Adipocyte (in vitro differentiated cells): ENCODE measurements around the gene ACTN1.

ENCODE experiments used
- DNase-seq: peaks from one replicate; pipeline ENCODE4 v3.0.0-alpha.2; 2015; ENCODE audit warnings: low read depth
- H3K27me3 ChIP-seq: replicated peaks from 2 replicates; pipeline ENCODE4 v1.7.0; 2013; ENCODE audit warnings: mild to moderate bottlenecking, low read length, moderate library complexity; ENCODE audit not compliant: control insufficient read depth, insufficient read depth
- H3K36me3 ChIP-seq: 2 replicates; pipeline ENCODE4 v1.7.0; 2013; ENCODE audit warnings: low read length, mild to moderate bottlenecking, moderate library complexity; ENCODE audit not compliant: control insufficient read depth, insufficient read depth, severe bottlenecking
- H3K4me1 ChIP-seq: 2 replicates; pipeline ENCODE4 v1.7.0; 2013; ENCODE audit warnings: mild to moderate bottlenecking, low read length, moderate library complexity; ENCODE audit not compliant: control insufficient read depth, insufficient read depth
- H3K4me3 ChIP-seq: 2 replicates; pipeline ENCODE4 v1.7.0; 2013; ENCODE audit warnings: mild to moderate bottlenecking, low read length, moderate library complexity
- H3K9ac ChIP-seq: 2 replicates; pipeline ENCODE4 v1.7.0; 2013; ENCODE audit warnings: mild to moderate bottlenecking, low read length, moderate library complexity
- H3K9me3 ChIP-seq: 2 replicates; pipeline ENCODE4 v1.7.0; 2013; ENCODE audit warnings: mild to moderate bottlenecking, low read length, moderate library complexity; ENCODE audit not compliant: control insufficient read depth

Gene ACTN1

DNA sequence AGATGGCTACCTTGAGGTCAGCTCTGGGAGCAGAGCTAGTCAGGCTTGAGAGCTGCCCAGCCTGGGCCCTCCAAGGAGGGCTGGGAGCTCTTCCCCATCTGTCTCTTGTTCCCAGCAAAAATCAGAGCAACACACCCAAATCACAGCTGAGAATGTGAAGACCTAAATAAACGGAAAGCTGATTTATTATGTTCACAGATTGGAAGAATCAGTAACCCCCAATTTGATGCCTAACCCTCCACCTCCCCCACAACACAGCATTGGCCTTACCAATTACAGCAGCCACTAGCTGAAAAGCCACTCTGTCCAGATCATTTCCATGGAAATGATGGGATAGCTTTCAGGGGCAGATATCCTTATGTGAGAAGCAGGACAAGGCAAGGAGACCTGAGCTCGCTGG is 7.1 kb upstream of the ACTN1 start:
- no peak for DNase-seq
- Histone ChIP-seq H3K4me1 (peaks cover 23% of the 10 kb centered on the region), H3K27me3 (no peaks in the 10 kb centered on the region), H3K9me3 (no peaks in the 10 kb centered on the region), H3K36me3 (no peaks in the 10 kb centered on the region), H3K4me3 (no peak overlapping the region), H3K9ac (no peak overlapping the region)

DNA sequence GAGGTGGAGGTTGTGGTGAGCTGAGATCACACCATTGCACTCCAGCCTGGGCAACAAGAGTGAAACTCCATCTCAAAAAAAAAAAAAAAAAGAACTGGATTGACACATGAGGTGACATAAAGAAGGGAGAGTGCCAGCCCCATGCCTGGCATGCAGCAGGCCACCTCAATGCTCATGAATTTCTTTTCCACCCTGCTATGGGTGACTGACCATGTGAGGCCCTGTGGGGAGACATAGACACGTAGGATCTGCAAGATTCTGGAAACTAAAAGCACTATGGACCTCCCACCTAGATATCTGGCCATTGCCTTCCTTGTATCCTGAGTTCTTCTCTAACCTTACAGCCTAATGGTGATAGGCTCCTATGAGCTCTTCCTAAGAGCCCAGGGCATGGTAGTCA is 5.6 kb upstream of the ACTN1 start:
- no peak overlapping the region for H3K4me3 ChIP-seq
- H3K36me3 ChIP-seq: no peaks in the 10 kb centered on the region
- H3K9ac ChIP-seq: no peak overlapping the region
- peaks cover 31% of the 10 kb centered on the region for H3K4me1 ChIP-seq
- no peaks in the 10 kb centered on the region for H3K9me3 ChIP-seq
- no peaks in the 10 kb centered on the region for H3K27me3 ChIP-seq
- DNase-seq: no peak

DNA sequence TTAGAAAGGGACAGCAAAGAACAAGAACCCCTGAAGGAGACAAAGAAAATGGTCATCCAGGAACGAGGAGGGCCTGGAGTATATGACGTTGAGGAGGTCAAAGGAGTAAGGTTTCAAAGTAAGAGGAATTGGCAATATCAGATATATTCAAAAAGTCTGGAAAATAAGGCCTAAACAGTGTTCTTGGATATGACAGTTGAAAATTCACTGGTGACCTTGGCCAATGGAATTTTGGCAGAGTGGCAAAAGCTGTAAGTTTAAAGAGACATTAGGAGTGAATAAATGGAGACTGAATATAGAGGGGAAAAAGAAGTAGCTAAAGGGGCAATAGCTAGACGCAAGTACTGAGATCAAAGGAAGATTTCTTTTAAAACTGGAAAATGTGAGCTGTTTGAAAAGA is 4.1 kb upstream of the ACTN1 start:
- no peak for DNase-seq
- peak overlapping the region; percentile 33 for H3K4me3 ChIP-seq
- H3K9ac ChIP-seq: peak overlapping the region; percentile 17
- no peaks in the 10 kb centered on the region for H3K36me3 ChIP-seq
- H3K4me1 ChIP-seq: peaks cover 31% of the 10 kb centered on the region
- no peaks in the 10 kb centered on the region for H3K27me3 ChIP-seq
- H3K9me3 ChIP-seq: no peaks in the 10 kb centered on the region

DNA sequence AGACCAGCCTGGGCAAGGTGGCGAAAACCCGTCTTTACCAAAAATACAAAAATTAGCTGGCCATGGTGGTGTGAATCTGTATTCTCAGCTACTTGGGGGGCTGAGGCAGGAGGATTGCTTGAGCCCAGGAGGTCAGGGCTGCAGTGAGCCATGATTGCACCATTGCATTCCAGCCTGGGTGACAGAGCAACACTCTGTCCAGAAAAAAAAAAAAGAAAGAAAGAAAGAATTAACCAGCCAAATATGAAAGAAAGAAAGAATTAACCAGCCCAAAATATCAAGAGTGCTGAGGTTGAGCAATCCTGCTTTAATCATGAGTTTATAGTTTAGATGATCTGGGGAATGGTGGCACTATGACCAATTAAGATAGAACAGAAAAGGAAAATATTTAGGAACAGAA is 3.5 kb upstream of the ACTN1 start:
- Histone ChIP-seq H3K4me1 (peaks cover 31% of the 10 kb centered on the region), H3K27me3 (no peaks in the 10 kb centered on the region), H3K36me3 (no peaks in the 10 kb centered on the region), H3K4me3 (peak overlapping the region; percentile 33), H3K9me3 (no peaks in the 10 kb centered on the region), H3K9ac (peak overlapping the region; percentile 17)
- peak; percentile 75 for DNase-seq

DNA sequence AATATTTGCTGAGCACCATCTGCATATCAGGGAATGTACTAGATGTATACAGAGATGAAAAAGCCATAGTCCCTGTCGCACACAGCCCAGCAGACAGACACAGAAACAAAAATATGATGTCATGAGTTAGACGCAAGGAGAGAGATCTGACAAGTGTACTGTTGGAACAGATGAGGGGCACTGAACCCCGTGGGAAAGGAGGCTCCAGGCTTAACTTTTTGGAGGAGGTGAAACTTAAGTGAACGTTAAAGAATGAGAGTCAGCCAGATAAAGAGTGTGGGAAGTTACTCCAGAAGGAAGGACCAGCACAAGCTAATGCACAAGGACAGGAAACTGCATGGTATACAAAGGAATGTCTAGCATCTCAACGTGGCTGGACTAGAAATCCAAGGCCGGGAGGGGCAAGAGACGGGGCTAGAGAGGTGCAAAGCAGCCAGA is 2.5 kb upstream of the ACTN1 start:
- peak; percentile 75 for DNase-seq
- no peaks in the 10 kb centered on the region for H3K9me3 ChIP-seq
- H3K4me1 ChIP-seq: peaks cover 40% of the 10 kb centered on the region
- H3K36me3 ChIP-seq: no peaks in the 10 kb centered on the region
- peak overlapping the region; percentile 7 for H3K9ac ChIP-seq
- H3K27me3 ChIP-seq: no peaks in the 10 kb centered on the region
- H3K4me3 ChIP-seq: no peak overlapping the region

DNA sequence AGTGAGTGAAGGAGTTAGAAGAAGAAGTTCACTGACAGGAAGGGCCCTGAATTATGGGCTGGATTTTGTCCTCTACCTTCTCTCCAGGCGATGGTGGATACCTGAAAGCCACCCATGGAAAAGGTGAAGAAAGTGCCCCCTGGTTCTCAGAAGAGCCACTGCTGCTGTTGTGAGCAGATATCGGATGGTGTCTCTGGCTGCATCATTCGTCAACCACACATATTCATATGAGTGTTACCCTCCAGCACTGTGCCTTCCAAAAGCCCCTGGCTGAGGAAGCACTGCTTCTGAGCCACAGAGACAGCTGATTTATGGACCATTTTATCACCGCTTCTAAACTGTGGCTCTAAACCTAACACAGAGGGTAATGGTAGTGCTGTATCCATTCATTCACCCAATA is 2.0 kb upstream of the ACTN1 start:
- no peaks in the 10 kb centered on the region for H3K27me3 ChIP-seq
- no peaks in the 10 kb centered on the region for H3K9me3 ChIP-seq
- H3K4me1 ChIP-seq: peaks cover 44% of the 10 kb centered on the region
- DNase-seq: no peak
- no peak overlapping the region for H3K4me3 ChIP-seq
- no peaks in the 10 kb centered on the region for H3K36me3 ChIP-seq
- no peak overlapping the region for H3K9ac ChIP-seq

DNA sequence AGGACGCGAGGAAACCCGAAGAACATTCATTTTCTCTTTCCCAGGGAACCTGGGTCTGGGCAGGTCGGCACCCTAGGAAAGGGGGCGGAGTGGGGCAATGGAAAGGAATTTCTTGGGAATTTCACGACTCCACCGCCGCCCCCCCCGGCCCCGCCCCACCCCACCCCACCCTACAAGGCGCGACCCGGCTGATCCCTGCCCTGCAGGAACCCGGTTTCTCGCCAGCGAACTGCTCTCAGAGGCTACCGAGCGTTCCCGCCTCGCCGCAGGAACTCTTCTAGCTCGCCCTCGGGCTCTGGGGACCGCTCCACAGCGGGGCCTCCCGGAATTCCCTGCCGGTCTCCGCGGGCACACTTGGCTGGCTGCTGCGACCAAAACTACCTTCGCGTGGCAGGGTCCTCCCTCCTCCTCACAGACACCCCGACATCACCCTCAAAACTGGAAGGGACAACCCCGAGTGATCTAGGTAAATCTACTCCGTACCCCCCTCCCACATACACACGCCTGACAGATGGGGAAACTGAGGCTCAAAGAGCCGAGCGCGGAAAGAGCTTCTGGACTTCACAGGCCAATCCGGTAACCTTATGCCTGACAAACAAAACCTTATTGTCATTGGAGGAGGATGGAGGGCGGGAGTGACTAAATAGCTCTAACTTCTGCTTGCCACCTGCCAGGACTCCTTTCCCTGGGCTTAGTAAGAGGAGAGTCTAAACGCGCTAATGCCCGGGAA is 785 bp upstream of the ACTN1 start:
- peak; percentile 74 for DNase-seq
- Histone ChIP-seq H3K9ac (peak overlapping the region; percentile 81), H3K9me3 (no peaks in the 10 kb centered on the region), H3K4me3 (peak overlapping the region; percentile 93), H3K27me3 (no peaks in the 10 kb centered on the region), H3K36me3 (peaks cover 2% of the 10 kb centered on the region), H3K4me1 (peaks cover 56% of the 10 kb centered on the region)

DNA sequence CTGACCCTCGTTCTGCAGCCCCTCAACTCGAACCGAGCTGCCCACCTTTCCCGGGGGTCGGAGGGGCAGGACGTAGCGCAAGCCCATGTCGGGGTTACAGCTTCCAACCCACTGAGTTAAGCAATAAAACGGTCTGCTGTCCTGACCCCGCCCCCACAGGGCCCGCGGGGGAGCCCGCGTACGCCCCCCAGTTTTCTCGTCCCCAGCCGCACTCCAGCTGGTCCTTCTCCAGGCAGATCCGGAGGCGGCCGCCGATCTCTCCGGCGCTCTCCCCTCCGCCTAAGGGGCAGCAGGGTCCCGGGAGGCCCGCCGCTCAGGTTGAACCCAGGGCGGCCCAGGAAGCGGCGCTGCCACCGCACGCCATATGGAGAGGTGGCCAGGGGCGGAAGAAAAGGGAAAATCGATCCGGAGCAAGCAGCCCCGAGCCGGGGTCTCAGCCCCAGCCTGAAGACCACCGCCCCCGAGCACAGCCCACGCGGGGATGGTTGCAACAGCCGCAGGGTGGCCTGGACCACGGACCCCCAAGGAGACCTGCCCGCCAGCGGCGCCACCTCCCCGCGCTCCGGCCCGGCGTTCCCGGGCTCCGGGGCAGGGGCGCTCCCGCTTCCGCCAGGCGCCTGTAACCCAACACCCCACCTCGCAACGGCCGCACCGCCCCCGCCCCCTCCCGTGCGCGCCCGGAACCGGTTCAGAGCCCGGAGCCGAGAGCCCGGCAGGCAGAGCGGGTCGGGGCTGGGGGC is 760 bp downstream of the ACTN1 start:
- Histone ChIP-seq H3K4me1 (peaks cover 59% of the 10 kb centered on the region), H3K9me3 (no peaks in the 10 kb centered on the region), H3K36me3 (peaks cover 16% of the 10 kb centered on the region), H3K27me3 (no peaks in the 10 kb centered on the region), H3K9ac (peak overlapping the region; percentile 97), H3K4me3 (peak overlapping the region; percentile 93)
- peak; percentile 88 for DNase-seq

DNA sequence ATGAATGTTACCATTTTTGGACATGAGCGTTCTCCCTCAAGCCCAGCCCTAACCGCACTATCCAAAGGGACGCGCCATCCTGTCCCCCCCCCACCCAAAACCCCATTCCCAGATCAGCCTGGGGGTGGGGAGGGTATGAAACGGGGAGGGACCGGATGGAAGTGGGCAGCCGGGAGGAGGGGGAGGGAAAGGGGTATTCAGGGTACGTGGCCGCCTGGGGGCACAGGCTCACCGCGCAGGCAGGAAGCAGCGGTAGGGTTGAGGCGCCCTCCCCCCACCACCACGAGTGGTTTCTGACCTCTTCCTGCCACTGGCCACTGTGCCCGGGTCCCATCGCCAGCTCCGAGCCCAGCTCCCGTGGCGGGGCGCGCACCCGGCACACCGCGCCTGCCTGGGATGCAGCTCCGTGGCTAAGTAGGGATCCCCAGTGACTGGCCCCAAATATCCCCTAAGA is 1.4 kb downstream of the ACTN1 start:
- DNase-seq: peak; percentile 87
- peak overlapping the region; percentile 97 for H3K9ac ChIP-seq
- H3K9me3 ChIP-seq: no peaks in the 10 kb centered on the region
- no peaks in the 10 kb centered on the region for H3K27me3 ChIP-seq
- peak overlapping the region; percentile 93 for H3K4me3 ChIP-seq
- peaks cover 53% of the 10 kb centered on the region for H3K4me1 ChIP-seq
- peaks cover 22% of the 10 kb centered on the region for H3K36me3 ChIP-seq

DNA sequence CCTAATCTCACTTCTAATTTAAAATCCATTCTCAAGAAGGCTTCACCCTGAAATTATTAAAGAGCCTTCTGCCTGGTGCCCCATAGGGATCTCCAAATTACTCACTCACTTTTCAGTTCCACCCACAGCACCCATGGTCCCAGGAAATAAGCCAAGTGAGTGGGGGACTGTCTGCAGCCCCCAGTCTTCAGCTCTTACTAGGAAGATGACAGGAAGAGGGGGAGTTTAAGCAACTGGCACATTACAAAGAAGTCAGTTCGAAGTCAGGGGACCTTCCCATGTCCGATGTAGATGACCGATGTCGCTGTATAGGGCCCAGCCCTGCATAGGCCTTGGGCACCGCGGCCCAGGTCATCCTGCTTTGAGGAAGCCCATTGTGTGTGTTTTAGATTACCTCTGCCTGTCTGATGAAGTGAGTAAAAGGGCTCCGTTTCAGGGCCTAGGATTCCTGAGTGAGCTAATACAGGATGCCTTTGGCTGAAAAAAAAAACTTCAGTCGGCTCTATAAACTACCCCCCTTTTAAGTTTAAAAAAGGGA is 1.9 kb downstream of the ACTN1 start:
- H3K9me3 ChIP-seq: no peaks in the 10 kb centered on the region
- H3K4me3 ChIP-seq: peak overlapping the region; percentile 93
- peaks cover 27% of the 10 kb centered on the region for H3K36me3 ChIP-seq
- no peak for DNase-seq
- H3K27me3 ChIP-seq: no peaks in the 10 kb centered on the region
- H3K9ac ChIP-seq: peak overlapping the region; percentile 97
- peaks cover 48% of the 10 kb centered on the region for H3K4me1 ChIP-seq
